Mesenchymal stem cell (in vitro differentiated cells and primary cell): ENCODE data around the gene TMEM107.

Experiments used
- DNase-seq: peaks from one replicate; pipeline ENCODE4 v3.0.0-alpha.2; 2013
- H2AFZ ChIP-seq: one replicate; pipeline ENCODE4 v1.6.1; 2013; ENCODE audit warnings: low read depth, mild to moderate bottlenecking, control low read depth, inconsistent platforms, low read length, moderate library complexity
- H2AK5ac ChIP-seq: 2 replicates; pipeline ENCODE4 v1.6.1; 2013; ENCODE audit warnings: low read length, moderate library complexity, mild to moderate bottlenecking, inconsistent platforms; ENCODE audit not compliant: severe bottlenecking
- H2BK120ac ChIP-seq: one replicate; pipeline ENCODE4 v1.6.1; 2013; ENCODE audit warnings: low read depth, mild to moderate bottlenecking, inconsistent platforms, low read length, moderate library complexity
- H2BK12ac ChIP-seq, 2 experiments: one replicate each; pipeline ENCODE4 v1.6.1; 2013; ENCODE audit warnings: inconsistent platforms in 2 of 2, low read length in 2 of 2, mild to moderate bottlenecking in 2 of 2, moderate library complexity in 2 of 2, control low read depth in 1 of 2
- H2BK15ac ChIP-seq: one replicate; pipeline ENCODE4 v1.6.1; 2013; ENCODE audit warnings: mild to moderate bottlenecking, low read depth, inconsistent platforms; ENCODE audit not compliant: poor library complexity, severe bottlenecking
- H2BK5ac ChIP-seq: 2 replicates; pipeline ENCODE4 v1.6.1; 2013; ENCODE audit warnings: low read depth, mild to moderate bottlenecking, low read length, control low read depth, inconsistent platforms; ENCODE audit not compliant: poor library complexity, severe bottlenecking
- H3K14ac ChIP-seq, 2 experiments: one replicate each; pipeline ENCODE4 v1.6.1; 2013; ENCODE audit warnings: inconsistent platforms in 2 of 2, low read length in 2 of 2, control low read depth in 1 of 2, mild to moderate bottlenecking in 1 of 2, moderate library complexity in 1 of 2
- H3K18ac ChIP-seq, 2 experiments: one replicate each; pipeline ENCODE4 v1.6.1; 2013; ENCODE audit warnings: inconsistent platforms in 2 of 2, low read length in 2 of 2, control low read depth in 1 of 2, low read depth in 1 of 2, mild to moderate bottlenecking in 1 of 2
- H3K23ac ChIP-seq, 2 experiments: one replicate each; pipeline ENCODE4 v1.6.1; 2013; ENCODE audit warnings: inconsistent platforms in 2 of 2, low read length in 2 of 2, mild to moderate bottlenecking in 2 of 2, moderate library complexity in 2 of 2, control low read depth in 1 of 2
- H3K27ac ChIP-seq: 2 replicates; pipeline ENCODE4 v1.5.1; 2013; ENCODE audit warnings: mild to moderate bottlenecking, moderate library complexity, low read length, control low read depth, inconsistent platforms; ENCODE audit not compliant: poor library complexity, severe bottlenecking
- H3K27me3 ChIP-seq, 2 experiments: 2 replicates each; pipeline versions ENCODE4 v1.6.1 to v1.7.0; 2013; ENCODE audit warnings: low read length in 2 of 2, mild to moderate bottlenecking in 2 of 2, moderate library complexity in 2 of 2, control low read depth in 1 of 2, inconsistent platforms in 1 of 2; ENCODE audit not compliant: control insufficient read depth in 1 of 2, insufficient read depth in 1 of 2
- H3K36me3 ChIP-seq, 2 experiments: 2 replicates each; pipeline versions ENCODE4 v1.6.1 to v1.7.0; 2013; ENCODE audit warnings: low read length in 2 of 2, control low read depth in 1 of 2, inconsistent platforms in 1 of 2, low read depth in 1 of 2, mild to moderate bottlenecking in 1 of 2; ENCODE audit not compliant: insufficient read depth in 2 of 2, control insufficient read depth in 1 of 2
- H3K4ac ChIP-seq, 2 experiments: one replicate each; pipeline ENCODE4 v1.6.1; 2013; ENCODE audit warnings: inconsistent platforms in 2 of 2, low read length in 2 of 2, mild to moderate bottlenecking in 2 of 2, moderate library complexity in 2 of 2, control low read depth in 1 of 2, low read depth in 1 of 2
- H3K4me1 ChIP-seq: 2 replicates; pipeline ENCODE4 v1.6.1; 2013; ENCODE audit warnings: low read depth, low read length, control low read depth; ENCODE audit not compliant: control insufficient read depth, insufficient read depth
- H3K4me2 ChIP-seq: 2 replicates; pipeline ENCODE4 v1.6.1; 2013; ENCODE audit warnings: low read length, mild to moderate bottlenecking, inconsistent platforms; ENCODE audit not compliant: poor library complexity, severe bottlenecking
- H3K4me3 ChIP-seq, 2 experiments: 2 replicates each; pipeline versions ENCODE4 v1.5.1 to v1.7.0; 2013; ENCODE audit warnings: low read length in 2 of 2, mild to moderate bottlenecking in 2 of 2, control low read depth in 1 of 2, low read depth in 1 of 2; ENCODE audit not compliant: insufficient read depth in 1 of 2
- H3K79me1 ChIP-seq: replicated peaks from 2 replicates; pipeline ENCODE4 v1.6.1; 2013; ENCODE audit warnings: mild to moderate bottlenecking, control low read depth, low read length, inconsistent platforms; ENCODE audit not compliant: poor library complexity, severe bottlenecking
- H3K9ac ChIP-seq: 2 replicates; pipeline ENCODE4 v1.7.0; 2013; ENCODE audit warnings: mild to moderate bottlenecking, low read length, moderate library complexity
- H3K9me3 ChIP-seq: 2 replicates; pipeline ENCODE4 v1.7.0; 2013; ENCODE audit warnings: mild to moderate bottlenecking, low read length; ENCODE audit not compliant: control insufficient read depth
- H4K8ac ChIP-seq: one replicate; pipeline ENCODE4 v1.6.1; 2013; ENCODE audit warnings: inconsistent platforms, mild to moderate bottlenecking, low read length, moderate library complexity
- H4K91ac ChIP-seq: one replicate; pipeline ENCODE4 v1.6.1; 2013; ENCODE audit warnings: mild to moderate bottlenecking, low read length, inconsistent platforms
- WGBS: methylation state at CpG from one replicate; pipeline ENCODE4 v1.1.7; 2013; ENCODE audit warnings: mixed read lengths; 5-methylcytosine and 5-hydroxymethylcytosine counted together

Gene TMEM107

GRCh38 chr17:8153957-8154607, 22.1 kb downstream of the TMEM107 start:
- H3K9me3 ChIP-seq: no peaks in the 10 kb centered on the region
- peak overlapping the region; percentile 98 for H3K9ac ChIP-seq
- no peaks in the 10 kb centered on the region for H3K27me3 ChIP-seq
- peak overlapping the region; percentile 77 to 92 for H3K18ac ChIP-seq
- peak overlapping the region; percentile 74 for H4K8ac ChIP-seq
- no peak overlapping the region for H4K91ac ChIP-seq
- DNase-seq: peak; percentile 99
- H3K4me3 ChIP-seq: peak overlapping the region in 1 of 2 experiments; percentile 92
- peak overlapping the region; percentile 73 for H2BK15ac ChIP-seq
- H2BK120ac ChIP-seq: peak overlapping the region; percentile 65
- peaks cover 12 to 24% of the 10 kb centered on the region in 2 experiments for H3K36me3 ChIP-seq
- no peak overlapping the region for H2AFZ ChIP-seq
- H2BK12ac ChIP-seq: peak overlapping the region; percentile 61 to 71
- peak overlapping the region; percentile 10 for H2AK5ac ChIP-seq
- H2BK5ac ChIP-seq: peak overlapping the region; percentile 78
- H3K4me1 ChIP-seq: peaks cover 44% of the 10 kb centered on the region
- peak overlapping the region; percentile 80 for H3K4me2 ChIP-seq
- 2% methylated on average over 19 of the region's 22 CpGs for WGBS
- H3K23ac ChIP-seq: no peak overlapping the region
- H3K27ac ChIP-seq: peak overlapping the region; percentile 89
- peak overlapping the region in 1 of 2 experiments; percentile 21 for H3K4ac ChIP-seq
- no peak overlapping the region for H3K14ac ChIP-seq
- H3K79me1 ChIP-seq: peaks cover 30% of the 10 kb centered on the region

GRCh38 chr17:8153525-8153956, 22.6 kb downstream of the TMEM107 start:
- peak; percentile 98 for DNase-seq
- peak overlapping the region; percentile 22 for H2BK120ac ChIP-seq
- peak overlapping the region; percentile 89 for H3K27ac ChIP-seq
- H2BK5ac ChIP-seq: no peak overlapping the region
- peak overlapping the region; percentile 98 for H3K9ac ChIP-seq
- no peak overlapping the region for H3K23ac ChIP-seq
- peaks cover 31% of the 10 kb centered on the region for H3K79me1 ChIP-seq
- peak overlapping the region in 1 of 2 experiments; percentile 40 for H3K18ac ChIP-seq
- H2AFZ ChIP-seq: no peak overlapping the region
- no peak overlapping the region for H3K14ac ChIP-seq
- WGBS: 33% methylated on average over 13 of the region's 13 CpGs
- peak overlapping the region; percentile 2 for H2BK15ac ChIP-seq
- no peak overlapping the region for H4K8ac ChIP-seq
- peak overlapping the region in 1 of 2 experiments; percentile 71 for H3K4ac ChIP-seq
- peak overlapping the region in 1 of 2 experiments; percentile 86 for H3K4me3 ChIP-seq
- H3K4me1 ChIP-seq: peaks cover 44% of the 10 kb centered on the region
- H2AK5ac ChIP-seq: no peak overlapping the region
- no peak overlapping the region for H3K4me2 ChIP-seq
- H3K27me3 ChIP-seq: no peaks in the 10 kb centered on the region
- no peaks in the 10 kb centered on the region for H3K9me3 ChIP-seq
- H3K36me3 ChIP-seq: peaks cover 16 to 27% of the 10 kb centered on the region in 2 experiments
- no peak overlapping the region for H4K91ac ChIP-seq
- no peak overlapping the region for H2BK12ac ChIP-seq

- Histone ChIP-seq H3K27ac (peak overlapping the region; percentile 89), H2BK15ac (peak overlapping the region; percentile 30), H3K79me1 (peaks cover 33% of the 10 kb centered on the region), H3K4me2 (no peak overlapping the region), H3K18ac (peak overlapping the region; percentile 35 to 71), H3K4me1 (peaks cover 44% of the 10 kb centered on the region), H4K8ac (no peak overlapping the region), H3K23ac (no peak overlapping the region), H3K4ac (peak overlapping the region; percentile 22 to 27), H3K9ac (peak overlapping the region; percentile 98), H3K4me3 (peak overlapping the region in 1 of 2 experiments; percentile 86), H3K9me3 (no peaks in the 10 kb centered on the region), H4K91ac (no peak overlapping the region), H2BK120ac (peak overlapping the region; percentile 22), H2BK12ac (peak overlapping the region; percentile 62 to 94), H2AK5ac (peak overlapping the region; percentile 80), H2BK5ac (no peak overlapping the region), H3K36me3 (peaks cover 21 to 27% of the 10 kb centered on the region in 2 experiments), H3K14ac (no peak overlapping the region), H2AFZ (no peak overlapping the region), H3K27me3 (no peaks in the 10 kb centered on the region)
- DNase-seq: no peak
- 80% methylated on average over 7 of the region's 7 CpGs for WGBS
These were observed 23.1 kb downstream of the TMEM107 start for GRCh38 chr17:8153031-8153451.

GRCh38 chr17:8152112-8152775, 23.9 kb downstream of the TMEM107 start, which contains the start of gene PER1:
PER1 (minus strand) TSS chr17:8152404; CDS start chr17:8150706, 1,698 bp downstream.
- peak within 1 kb of the TSS in 1 of 2 experiments; percentile 96 for H3K23ac ChIP-seq
- peaks cover 29 to 35% of the 10 kb centered on the region in 2 experiments for H3K36me3 ChIP-seq
- no peak within 1 kb of the TSS for H2AFZ ChIP-seq
- H4K8ac ChIP-seq: peak within 1 kb of the TSS; percentile 68
- H3K4me1 ChIP-seq: peaks cover 44% of the 10 kb centered on the region
- H3K9ac ChIP-seq: peak within 1 kb of the TSS; percentile 98
- H2BK12ac ChIP-seq: peak within 1 kb of the TSS; percentile 93 to 94
- peak within 1 kb of the TSS; percentile 80 for H2AK5ac ChIP-seq
- H2BK120ac ChIP-seq: peak within 1 kb of the TSS; percentile 76
- peak; percentile 97 for DNase-seq
- peak within 1 kb of the TSS; percentile 81 to 88 for H3K4ac ChIP-seq
- H3K9me3 ChIP-seq: no peaks in the 10 kb centered on the region
- peak within 1 kb of the TSS; percentile 89 for H3K27ac ChIP-seq
- H2BK15ac ChIP-seq: peak within 1 kb of the TSS; percentile 96
- peak within 1 kb of the TSS; percentile 95 for H3K4me2 ChIP-seq
- H4K91ac ChIP-seq: peak within 1 kb of the TSS; percentile 93
- peak within 1 kb of the TSS; percentile 45 to 96 for H3K14ac ChIP-seq
- no peak within 1 kb of the TSS for H2BK5ac ChIP-seq
- WGBS: 10% methylated on average over 38 of the region's 42 CpGs
- H3K18ac ChIP-seq: peak within 1 kb of the TSS; percentile 96 to 98
- no peaks in the 10 kb centered on the region for H3K27me3 ChIP-seq
- peaks cover 40% of the 10 kb centered on the region for H3K79me1 ChIP-seq
- H3K4me3 ChIP-seq: peak within 1 kb of the TSS; percentile 84 to 86
